ENCODE results near the gene NFATC3. TPM values are rescaled to one million over a fixed set of nuclear protein-coding genes. Genes with fewer than 3 reads are reported as not detected.
A peak's percentile ranks its signal among the peaks of the same experiment; 100 is the strongest.

NFATC3 gene
- total and polyA plus RNA-seq, 4 donors = 9.7 to 21.2 (median 16.8) TPM

DNA sequence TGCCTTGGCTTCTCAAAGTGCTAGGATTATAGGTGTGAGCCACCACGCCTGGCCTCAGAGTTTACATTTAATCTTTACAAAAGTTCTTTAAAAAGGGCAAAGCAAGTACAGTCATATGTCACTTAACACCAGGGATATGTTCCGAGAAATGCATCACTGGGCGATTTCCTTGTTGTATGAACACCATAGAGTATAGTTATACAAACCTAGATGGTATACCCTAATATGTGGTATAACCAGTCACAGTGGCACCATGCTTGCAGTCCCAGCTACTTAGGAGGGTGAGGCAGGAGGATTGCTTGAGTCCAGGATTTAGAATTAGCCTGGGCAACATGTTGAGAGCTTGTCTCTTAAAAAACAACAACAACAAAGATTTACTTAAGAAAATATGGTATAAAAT is 51.3 kb downstream of the NFATC3 start:
- Histone ChIP-seq H3K36me3 (ENCODE audit: control insufficient read depth in 4 of 4, insufficient read depth in 3 of 4, low read depth in 1 of 4, low read length in 3 of 4) (peaks cover 0 to 9% (median 6%) of the 10 kb centered on the region in 4 donors), H3K4me3 (ENCODE audit: low read depth in 1 of 3, low read length in 3 of 3) (no peak overlapping the region), H3K4me1 (ENCODE audit: control insufficient read depth in 4 of 4, insufficient read depth in 4 of 4, low read length in 3 of 4) (peaks cover 0 to 6% (median 0%) of the 10 kb centered on the region in 4 donors), H3K9ac (ENCODE audit: low read depth in 1 of 2, low read length in 2 of 2) (no peak overlapping the region), H3K9me3 (ENCODE audit: control insufficient read depth in 4 of 4, low read length in 3 of 4) (no peaks in the 10 kb centered on the region), H3K27me3 (ENCODE audit: control insufficient read depth in 4 of 4, insufficient read depth in 4 of 4, low read length in 3 of 4) (no peaks in the 10 kb centered on the region), H3K27ac (ENCODE audit: low read depth in 1 of 2, low read length in 2 of 2) (no peak overlapping the region)
- WGBS = 98% methylated on average over 3 of the region's 3 CpGs
- DNase-seq (ENCODE audit: low spot score) = no peak
- no peak for TF ChIP-seq JUND (IDR thresholded peaks at IDR 0.05)
- no peak for TF ChIP-seq NR2F2 (IDR thresholded peaks at IDR 0.05)
- no peak for TF ChIP-seq YY1 (IDR thresholded peaks at IDR 0.05)
- no peak for TF ChIP-seq FOXA1 (IDR thresholded peaks at IDR 0.05)
- TF ChIP-seq, protein P1, sequence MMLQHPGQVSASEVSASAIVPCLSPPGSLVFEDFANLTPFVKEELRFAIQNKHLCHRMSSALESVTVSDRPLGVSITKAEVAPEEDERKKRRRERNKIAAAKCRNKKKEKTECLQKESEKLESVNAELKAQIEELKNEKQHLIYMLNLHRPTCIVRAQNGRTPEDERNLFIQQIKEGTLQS (IDR thresholded peaks at IDR 0.05) = no peak

DNA sequence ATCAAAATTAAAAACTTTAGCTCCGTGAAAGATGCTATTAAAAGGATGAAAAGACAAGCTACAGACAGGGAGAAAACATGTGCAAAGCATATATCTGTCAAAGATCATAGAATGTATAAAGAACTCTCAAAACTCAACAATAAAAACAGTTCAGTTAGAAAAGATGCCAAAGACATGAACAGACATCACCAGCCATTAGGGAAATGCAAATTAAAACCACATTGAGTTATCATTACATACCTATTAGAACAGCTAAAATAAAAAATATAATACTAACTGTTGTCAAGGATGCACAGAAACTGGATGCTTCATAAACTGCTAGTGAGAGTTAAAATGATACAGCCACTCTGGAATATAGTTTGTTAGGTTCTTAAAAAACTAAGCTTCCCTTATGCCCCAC is 58.8 kb downstream of the NFATC3 start:
- Histone ChIP-seq H3K9ac (ENCODE audit: low read depth in 1 of 2, low read length in 2 of 2) (no peak overlapping the region), H3K4me1 (ENCODE audit: control insufficient read depth in 4 of 4, insufficient read depth in 4 of 4, low read length in 3 of 4) (peaks cover 0 to 6% (median 4%) of the 10 kb centered on the region in 4 donors), H3K4me3 (ENCODE audit: low read depth in 1 of 3, low read length in 3 of 3) (no peak overlapping the region), H3K9me3 (ENCODE audit: control insufficient read depth in 4 of 4, low read length in 3 of 4) (no peaks in the 10 kb centered on the region), H3K36me3 (ENCODE audit: control insufficient read depth in 4 of 4, insufficient read depth in 3 of 4, low read depth in 1 of 4, low read length in 3 of 4) (peaks cover 0 to 7% (median 2%) of the 10 kb centered on the region in 4 donors), H3K27ac (ENCODE audit: low read depth in 1 of 2, low read length in 2 of 2) (no peak overlapping the region), H3K27me3 (ENCODE audit: control insufficient read depth in 4 of 4, insufficient read depth in 4 of 4, low read length in 3 of 4) (no peaks in the 10 kb centered on the region)
- DNase-seq (ENCODE audit: low spot score) = no peak
- TF ChIP-seq JUND (IDR thresholded peaks at IDR 0.05) (no peak), RXRA (IDR thresholded peaks at IDR 0.05) (no peak), NR2F2 (IDR thresholded peaks at IDR 0.05) (no peak), FOXA1 (IDR thresholded peaks at IDR 0.05) (no peak), FOXA2 (IDR thresholded peaks at IDR 0.05) (no peak)
- TF ChIP-seq, protein P2, sequence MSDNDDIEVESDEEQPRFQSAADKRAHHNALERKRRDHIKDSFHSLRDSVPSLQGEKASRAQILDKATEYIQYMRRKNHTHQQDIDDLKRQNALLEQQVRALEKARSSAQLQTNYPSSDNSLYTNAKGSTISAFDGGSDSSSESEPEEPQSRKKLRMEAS (IDR thresholded peaks at IDR 0.05) = no peak
- WGBS = 96% methylated on average over 1 of the region's 1 CpG

DNA sequence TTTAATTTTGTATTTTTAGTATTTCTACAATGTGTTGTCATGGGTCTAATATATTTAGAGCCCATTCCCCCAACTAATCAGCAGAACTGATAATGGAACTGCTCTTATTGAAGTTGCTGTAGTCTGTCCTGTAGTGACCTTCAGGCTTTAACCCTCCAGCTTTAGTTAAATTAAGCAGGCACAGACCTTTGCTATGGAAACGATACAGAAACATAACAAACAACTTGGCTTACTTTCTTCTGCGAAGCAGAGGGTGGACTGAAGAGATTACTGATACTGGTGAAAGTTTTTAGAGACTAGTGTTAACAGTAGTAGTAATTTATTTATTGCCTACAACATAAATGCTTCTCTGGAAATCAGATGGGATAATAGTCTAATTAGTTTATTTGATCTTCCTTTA is 61.4 kb downstream of the NFATC3 start:
- no peak overlapping the region for H3K27ac ChIP-seq (ENCODE audit: low read depth in 1 of 2, low read length in 2 of 2)

More for the DNA sequence above, 61.4 kb downstream of the NFATC3 start:
- peaks cover 0 to 4% (median 3%) of the 10 kb centered on the region in 4 donors for H3K36me3 ChIP-seq (ENCODE audit: control insufficient read depth in 4 of 4, insufficient read depth in 3 of 4, low read depth in 1 of 4, low read length in 3 of 4)
- H3K4me1 ChIP-seq (ENCODE audit: control insufficient read depth in 4 of 4, insufficient read depth in 4 of 4, low read length in 3 of 4) = peaks cover 0 to 6% (median 4%) of the 10 kb centered on the region in 4 donors
- DNase-seq (ENCODE audit: low spot score) = no peak
- 16% methylated on average over 2 of the region's 2 CpGs for WGBS
- H3K4me3 ChIP-seq (ENCODE audit: low read depth in 1 of 3, low read length in 3 of 3) = no peak overlapping the region
- H3K27me3 ChIP-seq (ENCODE audit: control insufficient read depth in 4 of 4, insufficient read depth in 4 of 4, low read length in 3 of 4) = no peaks in the 10 kb centered on the region
- peak; percentile 44 to 56 for TF ChIP-seq RXRA (IDR thresholded peaks at IDR 0.05)
- TF ChIP-seq, protein P2 (IDR thresholded peaks at IDR 0.05) = no peak
- no peak for TF ChIP-seq FOXA2 (IDR thresholded peaks at IDR 0.05)
- TF ChIP-seq HNF4A (conservative IDR thresholded peaks at IDR 0.05) = peak; percentile 18 to 23
- TF ChIP-seq FOXA1 (IDR thresholded peaks at IDR 0.05) = no peak
- no peak for TF ChIP-seq TAF1 (conservative IDR thresholded peaks at IDR 0.05)
- TF ChIP-seq NR2F2 (IDR thresholded peaks at IDR 0.05) = peak; percentile 47
- TF ChIP-seq, protein P3, sequence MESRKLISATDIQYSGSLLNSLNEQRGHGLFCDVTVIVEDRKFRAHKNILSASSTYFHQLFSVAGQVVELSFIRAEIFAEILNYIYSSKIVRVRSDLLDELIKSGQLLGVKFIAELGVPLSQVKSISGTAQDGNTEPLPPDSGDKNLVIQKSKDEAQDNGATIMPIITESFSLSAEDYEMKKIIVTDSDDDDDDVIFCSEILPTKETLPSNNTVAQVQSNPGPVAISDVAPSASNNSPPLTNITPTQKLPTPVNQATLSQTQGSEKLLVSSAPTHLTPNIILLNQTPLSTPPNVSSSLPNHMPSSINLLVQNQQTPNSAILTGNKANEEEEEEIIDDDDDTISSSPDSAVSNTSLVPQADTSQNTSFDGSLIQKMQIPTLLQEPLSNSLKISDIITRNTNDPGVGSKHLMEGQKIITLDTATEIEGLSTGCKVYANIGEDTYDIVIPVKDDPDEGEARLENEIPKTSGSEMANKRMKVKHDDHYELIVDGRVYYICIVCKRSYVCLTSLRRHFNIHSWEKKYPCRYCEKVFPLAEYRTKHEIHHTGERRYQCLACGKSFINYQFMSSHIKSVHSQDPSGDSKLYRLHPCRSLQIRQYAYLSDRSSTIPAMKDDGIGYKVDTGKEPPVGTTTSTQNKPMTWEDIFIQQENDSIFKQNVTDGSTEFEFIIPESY (IDR thresholded peaks at IDR 0.05) = no peak
- peak; percentile 28 for TF ChIP-seq SP1 (IDR thresholded peaks at IDR 0.05)
- H3K9me3 ChIP-seq (ENCODE audit: control insufficient read depth in 4 of 4, low read length in 3 of 4) = no peaks in the 10 kb centered on the region
- peak overlapping the region in 1 of 2 donors; percentile 24 for H3K9ac ChIP-seq (ENCODE audit: low read depth in 1 of 2, low read length in 2 of 2)

All from liver (tissue), 9 donors.